Cardiac fibroblast (primary cell): ENCODE measurements around the gene OR10J4.

Experiments
- DNase-seq, 2 donors: peaks; one replicate each; pipeline versions ENCODE4 v3.0.0 to v3.0.0-alpha.2; 2010; ENCODE audit warnings: low read depth in 2 of 2
- H3K4me3 ChIP-seq, 2 donors: replicated peaks in 1 of 2; 1 replicate in 1 of 2; 2 replicates in 1 of 2; pipeline ENCODE4 v1.5.1; 2011; ENCODE audit warnings: low read depth in 2 of 2, low read length in 2 of 2, mild to moderate bottlenecking in 2 of 2, moderate library complexity in 1 of 2
- CTCF ChIP-seq: IDR thresholded peaks from one replicate; pipeline ENCODE4 v1.5.1; 2011; ENCODE audit warnings: low read depth, mild to moderate bottlenecking, low read length, inconsistent platforms

OR10J4 gene

GRCh38 chr1:159431904-159432303 lies at the start of gene OR10J4:
Gene OR10J4 (plus strand): TSS chr1:159432204.
- no peak for TF ChIP-seq CTCF
- DNase-seq = no peak

DNA sequence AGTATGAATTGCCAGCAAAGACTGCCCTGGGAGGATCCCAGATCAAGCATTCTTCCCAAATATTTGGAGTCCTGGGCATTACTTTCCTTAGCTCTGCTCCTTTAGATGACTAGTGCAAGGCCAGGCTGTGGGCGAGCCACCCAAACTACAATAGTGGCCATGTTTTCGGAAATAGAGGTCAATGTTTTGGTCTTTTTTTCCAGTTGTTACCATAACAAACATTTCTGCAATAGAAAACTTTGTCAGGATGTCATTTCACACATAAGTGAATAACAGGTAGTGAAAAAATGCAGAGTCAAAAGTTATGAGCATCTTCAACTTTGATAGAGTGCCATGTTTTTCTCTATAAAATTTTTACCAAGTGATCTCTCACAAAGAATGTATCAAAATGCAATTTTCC lies 25.2 kb upstream of the OR10J4 start:
- TF ChIP-seq CTCF = no peak
- H3K4me3 ChIP-seq = no peak overlapping the region
- no peak for DNase-seq

More at GRCh38 chr1:159431904-159432303, at the start of gene OR10J4:
- H3K4me3 ChIP-seq = no peak within 1 kb of the TSS

GRCh38 chr1:159408862-159409400 lies 23.1 kb upstream of the OR10J4 start:
- no peak for TF ChIP-seq CTCF
- H3K4me3 ChIP-seq = no peak overlapping the region
- DNase-seq = no peak

DNA sequence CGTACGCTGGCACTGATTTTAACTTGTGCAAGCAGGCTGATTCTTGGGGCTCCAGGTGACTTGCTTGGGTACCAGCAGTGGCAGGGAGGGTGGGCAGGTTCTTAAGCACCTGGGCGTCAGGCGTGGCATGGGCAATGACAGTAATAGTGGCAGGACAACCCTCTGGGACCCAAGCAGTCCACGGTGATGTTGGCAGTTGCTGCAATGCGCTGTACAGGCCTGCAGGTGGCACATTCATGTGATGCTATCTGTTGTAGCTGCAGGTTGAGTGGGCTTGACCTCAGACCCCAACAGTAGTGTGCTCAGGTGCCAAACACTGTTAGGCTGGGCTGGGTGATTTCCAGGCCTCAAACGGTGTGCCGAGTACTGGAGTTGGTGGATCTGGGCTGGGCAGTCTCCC lies 10.2 kb upstream of the OR10J4 start:
- TF ChIP-seq CTCF = no peak
- no peak for DNase-seq
- H3K4me3 ChIP-seq = no peak overlapping the region

DNA sequence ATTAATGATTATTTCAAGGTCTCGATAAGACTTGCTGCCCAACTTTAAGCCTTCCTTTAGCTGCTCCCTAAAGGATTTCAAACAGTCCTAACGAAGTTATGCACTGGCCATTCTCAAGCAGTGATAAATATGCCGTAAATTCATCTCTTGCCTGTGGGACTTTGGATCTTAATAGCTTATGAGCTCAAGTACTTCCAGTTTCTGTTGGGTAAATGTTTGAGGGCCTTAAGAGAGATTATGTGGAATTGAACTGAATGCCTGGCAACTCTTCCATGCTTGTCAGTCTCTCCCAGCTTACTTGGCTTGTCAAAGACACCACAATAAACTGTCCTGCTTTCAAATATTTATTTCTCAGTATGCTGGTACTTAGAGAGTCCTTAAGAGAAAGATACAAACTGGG lies 3.5 kb upstream of the OR10J4 start:
- no peak for TF ChIP-seq CTCF
- DNase-seq = peak; percentile 23 to 29
- H3K4me3 ChIP-seq = no peak overlapping the region

DNA sequence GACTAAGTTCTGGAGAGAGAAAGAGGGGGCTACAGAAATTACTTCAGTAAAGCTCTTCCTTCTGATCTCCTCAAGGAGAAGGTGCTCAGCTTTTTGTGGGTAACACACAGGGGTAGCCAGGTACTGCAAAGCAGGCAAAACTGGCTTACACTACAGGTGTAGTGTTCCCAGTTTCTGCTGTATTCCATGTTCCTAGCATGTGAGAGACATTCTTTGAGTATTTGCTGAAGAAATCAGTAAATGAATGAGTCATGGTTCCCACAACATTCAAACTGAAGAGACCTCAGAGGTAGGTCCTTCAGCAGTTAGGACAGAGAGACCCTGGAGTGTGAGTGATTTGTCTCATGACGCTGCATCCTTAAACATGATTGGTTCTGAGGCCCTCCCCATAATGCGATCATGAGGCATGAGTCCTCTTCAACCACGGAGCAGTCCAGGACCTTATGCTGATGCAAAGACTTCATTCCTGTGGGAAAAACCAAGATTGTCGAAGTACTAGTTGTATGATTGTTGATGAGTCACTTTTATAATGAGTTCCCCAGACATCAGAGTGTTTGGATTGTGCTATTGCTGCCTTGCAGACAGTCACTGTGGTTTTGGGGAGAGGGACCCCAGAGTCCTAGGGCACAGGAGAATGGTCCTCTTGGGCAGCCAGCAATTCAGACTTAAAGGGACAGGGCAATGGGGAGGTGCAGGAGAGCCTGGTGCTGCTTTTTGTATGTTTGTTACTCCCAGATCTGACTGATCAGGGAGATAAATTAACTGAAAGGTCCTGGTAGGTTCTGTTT lies 2.7 kb upstream of the OR10J4 start:
- no peak for TF ChIP-seq CTCF
- peak; percentile 81 to 95 for DNase-seq
- no peak overlapping the region for H3K4me3 ChIP-seq

DNA sequence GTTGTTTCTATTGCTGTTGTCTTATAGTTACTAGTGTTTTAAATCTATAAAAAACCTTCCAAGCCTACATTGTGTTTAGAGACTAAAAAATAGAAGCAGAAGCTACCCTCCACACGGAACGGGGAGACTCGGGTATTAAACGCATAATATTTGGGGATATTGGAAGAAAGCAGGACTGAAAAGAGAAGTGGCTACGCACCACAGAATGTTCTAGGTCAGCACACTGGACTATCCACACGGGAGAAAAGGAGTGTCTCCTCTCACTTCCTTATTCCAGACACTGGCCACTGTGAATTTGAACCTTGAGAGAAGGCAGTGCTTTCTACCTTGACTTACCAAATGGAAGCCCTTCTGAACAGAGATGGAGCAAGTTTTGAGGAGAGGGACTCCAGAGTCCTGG lies 1.0 kb upstream of the OR10J4 start:
- no peak for TF ChIP-seq CTCF
- no peak for DNase-seq
- no peak overlapping the region for H3K4me3 ChIP-seq
